GM18517 (cell line): ENCODE results near the gene ZNF516.

Experiments
- ATAC-seq: cut with Tn5 transposase; IDR thresholded peaks from one replicate; pipeline ENCODE4 v1.9.1; 2021; ENCODE audit warnings: mild to moderate bottlenecking, moderate library complexity; ENCODE audit not compliant: unreplicated experiment

Gene ZNF516

GRCh38 chr18:76457475-76457874 is 37.6 kb downstream of the ZNF516 start:
- no peak for ATAC-seq

DNA sequence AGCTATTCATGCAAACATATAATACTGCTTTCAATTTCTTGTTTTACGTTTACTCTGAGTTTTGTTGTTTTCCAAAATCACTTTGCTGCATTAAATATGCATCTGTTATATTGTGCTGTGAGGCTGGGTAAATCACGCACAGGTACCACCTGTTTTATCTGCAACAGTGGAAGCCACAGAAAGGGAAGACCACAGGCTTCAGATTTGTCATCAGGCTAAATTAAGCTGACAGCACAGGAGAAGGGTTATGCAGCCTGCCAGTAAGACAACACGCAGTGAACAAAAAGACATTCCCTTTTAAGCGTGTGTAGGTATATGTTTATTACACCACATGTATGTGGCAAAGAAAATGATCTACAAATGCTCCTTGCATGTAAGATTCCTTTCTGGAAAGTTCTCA is 38.2 kb downstream of the ZNF516 start:
- no peak for ATAC-seq

- ATAC-seq, result no peak
Observed at GRCh38 chr18:76456018-76456750, 38.9 kb downstream of the ZNF516 start.

DNA sequence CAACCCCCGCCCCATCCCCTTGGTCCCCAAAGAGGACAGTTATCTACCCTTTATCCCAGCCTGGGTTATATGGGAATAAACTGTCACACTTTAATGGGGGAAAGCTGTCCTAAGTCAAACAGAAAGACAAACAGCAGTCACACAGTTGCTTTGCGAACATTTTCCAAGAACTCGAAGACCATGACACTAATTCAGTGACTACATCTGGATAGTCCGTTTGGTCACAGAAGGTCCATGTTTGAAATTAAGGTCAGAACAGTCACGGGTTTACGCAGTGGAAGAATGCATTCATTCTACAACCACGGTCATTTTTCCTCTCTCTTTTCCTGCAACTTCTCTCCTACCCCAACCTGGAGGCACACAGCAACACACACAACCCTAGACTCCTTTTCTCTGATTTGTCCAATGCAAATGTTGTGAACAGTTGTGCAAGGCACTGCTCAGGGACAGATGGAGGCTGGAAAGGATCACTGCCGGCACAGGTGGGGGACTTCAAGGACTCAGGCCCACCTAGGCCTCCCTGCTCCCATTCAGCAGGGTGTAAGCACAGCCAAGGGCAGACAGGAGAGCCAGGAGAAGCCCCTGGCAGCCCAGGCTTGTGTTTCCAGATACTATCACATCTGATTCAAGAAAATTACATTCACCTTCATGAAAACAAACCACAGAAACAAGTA is 39.9 kb downstream of the ZNF516 start:
- ATAC-seq, result no peak

GRCh38 chr18:76454418-76454817 is 40.6 kb downstream of the ZNF516 start:
- ATAC-seq, result no peak

DNA sequence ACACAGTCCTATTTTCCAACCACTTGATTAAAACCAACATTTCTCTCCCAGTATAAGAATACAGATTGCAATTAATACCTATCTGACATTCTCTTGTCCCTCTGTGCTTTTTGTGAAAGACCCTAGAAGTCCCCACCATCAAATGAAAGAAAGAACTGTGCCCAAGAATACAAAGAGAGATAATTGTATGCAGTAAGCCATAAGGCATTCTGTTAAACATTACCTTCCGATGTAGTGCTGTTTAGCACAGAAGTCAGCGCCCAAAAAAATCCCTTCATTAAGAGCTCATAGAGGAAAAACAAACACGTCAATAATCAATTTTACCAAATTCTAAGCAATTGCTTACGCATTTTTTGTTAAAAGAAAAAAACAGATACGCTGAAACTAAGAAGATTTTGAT is 41.1 kb downstream of the ZNF516 start:
- no peak for ATAC-seq

DNA sequence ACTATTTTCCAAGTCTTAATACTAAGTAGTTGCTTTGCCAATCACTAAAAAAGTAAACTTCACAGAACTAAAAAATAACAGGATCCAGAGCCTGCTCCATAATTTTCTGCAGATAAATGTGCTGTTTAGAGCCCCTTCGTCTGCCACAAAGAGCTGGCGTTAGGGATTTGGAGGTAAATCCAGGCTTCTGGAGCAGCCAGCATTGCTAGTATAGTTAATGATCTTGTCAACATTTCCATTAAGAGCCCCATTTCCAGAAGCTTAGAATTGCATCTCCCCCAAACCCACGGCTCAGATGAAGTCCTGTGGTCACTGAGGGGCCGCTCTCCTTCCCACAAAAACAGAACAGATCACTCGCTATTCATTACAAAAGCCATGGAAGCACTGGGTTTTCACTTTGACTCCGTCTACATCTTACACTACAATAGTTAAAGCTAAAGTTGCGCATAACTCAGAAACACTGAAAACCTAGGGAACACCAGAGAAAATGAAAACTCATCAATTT is 41.9 kb downstream of the ZNF516 start:
- ATAC-seq, result no peak

GRCh38 chr18:76452357-76452756 is 42.7 kb downstream of the ZNF516 start:
- ATAC-seq, result no peak

DNA sequence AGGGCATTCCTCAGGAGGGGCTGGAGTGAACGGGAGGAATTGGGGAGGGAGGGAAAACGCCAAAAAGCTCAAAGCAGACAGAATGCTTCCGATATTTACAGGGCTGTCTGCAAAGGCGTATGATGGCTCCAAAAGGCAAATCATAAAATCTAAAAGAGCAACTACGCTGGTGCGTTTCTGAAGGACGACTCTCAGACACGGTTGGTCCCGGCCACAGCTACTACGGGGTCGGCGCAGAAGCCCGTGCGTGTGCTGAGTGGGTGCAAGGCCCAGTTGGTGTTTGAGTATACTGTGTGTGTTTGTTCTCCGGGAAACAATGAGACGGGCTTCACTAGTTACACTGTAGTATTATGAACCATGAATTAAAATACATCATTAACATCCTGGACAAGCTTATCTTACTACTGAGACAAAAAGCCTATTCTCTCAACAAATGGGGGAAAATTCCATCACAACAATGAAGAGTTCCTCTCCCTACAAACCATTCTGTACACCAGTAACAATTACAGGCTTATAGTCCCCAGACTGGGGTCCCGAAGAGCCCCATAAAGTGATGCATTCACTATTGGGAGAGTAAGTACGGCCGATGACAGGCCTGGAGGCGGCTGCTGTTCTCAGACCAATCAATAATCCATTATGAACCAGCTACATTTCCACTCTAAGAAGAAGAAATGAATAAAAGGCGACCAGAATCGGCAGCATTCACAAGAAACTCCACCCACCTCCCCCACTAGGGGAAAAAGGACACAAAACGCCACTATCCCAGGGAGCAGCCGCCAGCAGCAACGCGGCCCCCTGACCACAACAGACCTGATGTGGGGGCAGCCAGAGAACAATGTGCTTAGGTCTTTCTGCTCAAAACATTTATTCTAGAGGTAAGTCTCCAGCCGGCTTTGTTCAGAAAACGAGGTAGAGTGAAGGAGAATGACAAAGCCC is 43.4 kb downstream of the ZNF516 start:
- no peak for ATAC-seq

DNA sequence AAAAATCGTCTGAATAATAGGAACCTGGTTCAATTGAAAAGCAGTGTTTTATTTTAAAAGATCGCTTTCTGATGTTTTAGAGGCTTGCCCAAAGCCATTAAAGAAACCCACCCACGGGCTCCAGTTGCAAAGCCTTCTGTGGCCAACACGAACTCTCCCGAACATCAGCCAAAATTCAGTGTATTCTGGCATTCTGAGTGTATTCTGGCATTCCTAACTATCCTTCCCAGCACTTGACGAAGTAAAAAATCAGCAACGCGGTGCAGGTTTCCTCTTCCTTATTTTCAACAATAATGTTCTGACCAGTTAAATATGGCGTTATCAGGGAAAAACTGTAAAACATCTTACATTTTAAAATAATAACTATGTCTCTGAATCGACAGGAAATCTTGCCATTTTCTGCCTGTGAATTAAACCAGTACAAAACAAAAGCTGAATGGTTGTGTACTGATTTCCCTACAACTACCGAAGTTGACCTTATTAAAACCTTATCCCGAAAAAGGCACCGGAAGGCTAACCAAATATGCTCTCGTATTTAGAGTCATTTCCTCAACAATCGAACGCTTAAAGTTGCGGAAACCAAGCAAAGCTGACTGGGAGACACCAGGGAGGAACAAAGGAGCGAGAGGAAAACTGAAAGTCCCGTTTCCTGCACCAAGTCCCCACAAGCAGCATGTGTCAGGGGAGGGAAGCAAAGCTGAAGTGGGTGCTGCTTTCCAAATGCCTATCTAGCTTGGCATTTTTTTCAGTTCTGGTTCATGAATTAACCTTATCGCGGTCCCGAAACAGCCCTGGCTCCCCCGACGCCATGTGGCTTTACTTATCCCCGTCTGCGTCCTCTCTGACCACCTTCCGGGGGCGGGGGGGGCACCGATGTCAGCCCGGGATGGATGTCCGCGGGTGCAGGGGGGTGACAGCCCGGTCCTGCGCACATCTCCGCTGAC is 44.3 kb downstream of the ZNF516 start:
- no peak for ATAC-seq

- ATAC-seq, result no peak
Observed at GRCh38 chr18:76449111-76449453, 46.0 kb downstream of the ZNF516 start.

DNA sequence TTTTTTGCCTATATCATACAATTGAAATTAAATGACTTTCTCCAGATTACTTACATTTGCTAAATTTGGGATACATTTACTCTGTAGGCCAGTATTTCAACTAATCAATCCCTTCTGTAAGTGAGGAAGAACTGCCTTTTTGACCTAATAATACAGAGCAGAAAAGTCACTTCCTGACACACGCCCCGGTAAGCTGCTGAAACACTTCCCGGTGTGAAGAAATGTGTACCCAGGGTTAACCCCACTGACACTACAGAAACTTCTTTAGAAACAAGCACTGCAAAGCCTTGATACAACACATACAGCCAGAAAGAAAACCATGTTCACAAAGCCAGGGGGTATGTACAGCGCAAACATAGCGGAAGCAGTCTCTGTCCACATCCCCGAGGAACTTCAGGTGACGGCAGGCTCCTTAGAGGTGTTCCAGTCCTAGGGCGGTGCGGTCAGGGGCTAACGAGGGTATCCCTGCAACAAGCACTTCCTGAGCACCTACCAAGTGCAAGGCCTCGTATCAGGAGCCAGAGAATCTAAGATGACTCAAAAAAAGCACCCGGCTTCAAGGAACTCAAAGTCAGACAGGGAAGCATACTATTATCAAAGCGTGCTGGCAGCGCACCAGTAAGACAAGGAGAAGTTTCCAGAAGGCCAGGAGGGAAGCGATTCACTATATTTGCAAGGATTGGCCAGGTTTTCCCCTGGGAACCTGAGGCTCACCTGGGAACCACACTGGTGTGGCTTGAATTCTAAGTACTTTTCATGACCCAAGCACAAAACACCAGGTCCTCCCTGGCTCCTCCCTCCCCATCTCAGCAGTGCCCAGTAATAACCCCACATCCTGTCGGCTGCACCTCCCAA is 46.6 kb downstream of the ZNF516 start:
- ATAC-seq, result no peak

DNA sequence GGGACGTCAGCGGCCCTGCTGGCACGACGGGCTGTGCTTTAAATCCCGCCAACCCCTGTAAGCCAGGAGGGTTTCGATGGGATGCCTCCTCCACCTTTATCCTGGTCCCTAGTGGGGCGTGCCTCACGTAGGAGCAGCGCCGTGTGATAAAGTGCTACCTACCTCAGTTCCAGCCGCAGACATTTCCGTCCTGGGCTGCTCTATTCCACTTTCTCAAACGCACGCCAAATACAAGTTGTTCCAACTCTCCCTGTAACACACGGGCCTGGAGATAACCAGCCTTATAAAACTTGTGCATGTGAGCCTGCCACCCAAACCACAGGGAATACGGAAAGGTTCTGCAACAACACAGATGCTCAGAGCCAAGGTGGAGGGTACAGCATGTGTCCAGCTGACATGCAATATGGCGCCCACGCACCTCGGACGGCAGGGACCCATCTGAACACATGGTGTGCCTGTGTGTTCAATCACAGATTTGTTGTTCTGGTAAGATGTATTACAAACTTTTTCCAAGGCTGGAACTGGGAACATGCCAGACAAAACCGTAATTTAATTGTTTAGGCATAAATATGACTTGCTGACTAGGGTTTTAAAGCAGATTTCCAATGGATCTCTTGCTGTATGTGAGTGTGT is 47.7 kb downstream of the ZNF516 start:
- no peak for ATAC-seq

GRCh38 chr18:76446321-76447257 is 48.5 kb downstream of the ZNF516 start:
- ATAC-seq, result no peak

GRCh38 chr18:76445741-76446232 is 49.3 kb downstream of the ZNF516 start:
- no peak for ATAC-seq

DNA sequence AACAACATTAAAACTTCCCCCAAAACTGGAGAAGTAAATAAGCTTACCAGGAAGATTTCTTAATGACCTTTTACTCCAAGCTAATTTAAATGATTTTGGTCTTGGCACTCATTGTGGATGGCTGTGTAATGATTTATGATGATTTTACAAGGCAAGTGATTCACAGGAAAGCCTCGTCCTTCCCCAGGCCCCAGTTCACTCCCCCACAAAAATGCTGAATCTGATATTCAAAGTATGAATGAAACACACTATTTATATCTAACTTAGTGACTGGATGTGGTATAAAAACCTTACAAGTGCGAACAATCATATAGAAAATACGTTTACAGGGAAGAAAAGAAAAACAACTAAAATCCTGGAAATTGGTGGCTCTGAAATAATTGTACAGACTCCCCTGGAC is 49.8 kb downstream of the ZNF516 start:
- no peak for ATAC-seq

- no peak for ATAC-seq
Observed at GRCh38 chr18:76444446-76445105, 50.5 kb downstream of the ZNF516 start.
